ENCODE data around the gene SEMA3G.
A peak's percentile ranks its signal among the peaks of the same experiment; 100 is the strongest.

The SEMA3G gene

GRCh38 chr3:52444860-52445793 is at the start of gene SEMA3G:
Gene SEMA3G, minus strand, starts transcription at chr3:52445103. Its CDS starts 76 bp downstream, at chr3:52445027.
- DNase-seq (ENCODE audit: low read depth in 3 of 3) = peak in 2 of 3 experiments; percentile 39 to 49

DNA sequence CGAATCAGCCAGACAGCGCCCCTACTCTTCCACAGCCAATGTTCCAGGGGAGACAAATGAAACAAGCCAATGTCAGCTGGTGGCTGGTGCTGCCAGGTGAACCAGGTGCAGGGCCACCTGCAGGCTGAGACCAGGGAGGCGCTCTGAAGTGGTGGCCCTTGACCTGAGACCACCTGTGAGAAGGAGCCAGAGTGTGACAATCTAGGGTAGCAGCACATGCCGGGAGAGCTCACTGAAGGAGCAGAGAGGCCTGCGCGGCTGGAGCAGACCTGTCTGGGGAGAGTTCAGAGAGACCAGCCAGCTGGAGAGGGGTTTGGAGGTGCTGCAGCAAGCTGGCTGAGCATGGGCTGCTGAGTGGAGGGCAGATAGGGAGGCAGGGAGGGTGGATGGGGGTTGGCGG is 49.5 kb upstream of the SEMA3G start:
- no peak for DNase-seq (ENCODE audit: low read depth in 3 of 3)

- DNase-seq (ENCODE audit: low read depth in 3 of 3) = no peak
Observed at GRCh38 chr3:52493232-52494017, 48.5 kb upstream of the SEMA3G start.

DNA sequence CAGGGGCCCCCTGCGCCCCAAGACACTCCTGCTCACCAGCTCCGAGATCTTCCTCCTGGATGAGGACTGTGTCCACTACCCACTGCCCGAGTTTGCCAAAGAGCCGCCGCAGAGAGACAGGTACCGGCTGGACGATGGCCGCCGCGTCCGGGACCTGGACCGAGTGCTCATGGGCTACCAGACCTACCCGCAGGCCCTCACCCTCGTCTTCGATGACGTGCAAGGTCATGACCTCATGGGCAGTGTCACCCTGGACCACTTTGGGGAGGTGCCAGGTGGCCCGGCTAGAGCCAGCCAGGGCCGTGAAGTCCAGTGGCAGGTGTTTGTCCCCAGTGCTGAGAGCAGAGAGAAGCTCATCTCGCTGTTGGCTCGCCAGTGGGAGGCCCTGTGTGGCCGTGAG is 47.2 kb upstream of the SEMA3G start:
- DNase-seq (ENCODE audit: low read depth in 3 of 3) = no peak

DNA sequence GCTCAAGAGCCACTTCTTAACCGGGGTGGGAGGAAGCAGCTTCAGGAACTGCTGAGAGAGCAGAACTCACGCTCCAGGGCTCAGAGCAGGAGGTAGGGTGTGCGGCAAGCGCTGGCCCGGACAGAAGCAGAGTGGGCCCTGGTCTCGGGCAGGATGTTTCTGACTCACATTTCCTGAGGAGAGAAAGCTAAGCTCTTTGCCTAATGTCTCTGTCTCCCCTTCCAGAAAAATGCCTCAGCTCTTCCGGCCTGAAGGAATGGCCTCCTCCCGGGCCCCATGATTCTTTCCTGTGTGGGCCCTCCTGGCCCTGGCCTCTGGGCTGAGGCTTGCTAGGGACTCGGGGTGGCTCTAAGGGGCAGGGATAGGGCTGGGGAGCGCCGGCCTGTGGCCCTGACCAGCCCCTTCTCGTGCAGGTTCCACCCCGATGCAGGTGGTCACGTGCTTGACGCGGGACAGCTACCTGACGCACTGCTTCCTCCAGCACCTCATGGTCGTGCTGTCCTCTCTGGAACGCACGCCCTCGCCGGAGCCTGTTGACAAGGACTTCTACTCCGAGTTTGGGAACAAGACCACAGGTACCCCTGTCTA is 46.1 kb upstream of the SEMA3G start:
- DNase-seq (ENCODE audit: low read depth in 3 of 3) = no peak

GRCh38 chr3:52490035-52490938 is 45.4 kb upstream of the SEMA3G start:
- no peak for DNase-seq (ENCODE audit: low read depth in 3 of 3)

- DNase-seq (ENCODE audit: low read depth in 3 of 3) = no peak
Observed at GRCh38 chr3:52489453-52489852, 44.5 kb upstream of the SEMA3G start.

DNA sequence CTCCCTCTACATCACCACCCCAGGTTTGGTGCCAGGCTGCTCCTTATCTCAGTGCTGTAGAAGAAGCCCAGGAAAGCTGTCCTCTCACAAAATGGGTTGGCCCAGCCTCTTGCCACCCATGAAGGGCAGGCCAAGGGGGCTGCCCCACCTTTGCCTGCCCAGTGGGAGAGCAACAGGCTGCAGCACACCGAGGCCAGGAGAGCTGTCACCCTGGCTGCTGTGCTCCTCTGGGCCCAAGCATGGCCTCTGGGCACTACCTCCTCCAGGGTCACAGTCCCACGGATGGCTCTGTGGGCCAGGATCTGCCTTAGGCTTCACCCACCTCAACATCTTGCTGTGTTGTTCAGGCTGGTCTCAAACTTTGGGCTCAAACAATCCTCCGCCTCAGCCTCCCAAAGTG is 43.8 kb upstream of the SEMA3G start:
- no peak for DNase-seq (ENCODE audit: low read depth in 3 of 3)

DNA sequence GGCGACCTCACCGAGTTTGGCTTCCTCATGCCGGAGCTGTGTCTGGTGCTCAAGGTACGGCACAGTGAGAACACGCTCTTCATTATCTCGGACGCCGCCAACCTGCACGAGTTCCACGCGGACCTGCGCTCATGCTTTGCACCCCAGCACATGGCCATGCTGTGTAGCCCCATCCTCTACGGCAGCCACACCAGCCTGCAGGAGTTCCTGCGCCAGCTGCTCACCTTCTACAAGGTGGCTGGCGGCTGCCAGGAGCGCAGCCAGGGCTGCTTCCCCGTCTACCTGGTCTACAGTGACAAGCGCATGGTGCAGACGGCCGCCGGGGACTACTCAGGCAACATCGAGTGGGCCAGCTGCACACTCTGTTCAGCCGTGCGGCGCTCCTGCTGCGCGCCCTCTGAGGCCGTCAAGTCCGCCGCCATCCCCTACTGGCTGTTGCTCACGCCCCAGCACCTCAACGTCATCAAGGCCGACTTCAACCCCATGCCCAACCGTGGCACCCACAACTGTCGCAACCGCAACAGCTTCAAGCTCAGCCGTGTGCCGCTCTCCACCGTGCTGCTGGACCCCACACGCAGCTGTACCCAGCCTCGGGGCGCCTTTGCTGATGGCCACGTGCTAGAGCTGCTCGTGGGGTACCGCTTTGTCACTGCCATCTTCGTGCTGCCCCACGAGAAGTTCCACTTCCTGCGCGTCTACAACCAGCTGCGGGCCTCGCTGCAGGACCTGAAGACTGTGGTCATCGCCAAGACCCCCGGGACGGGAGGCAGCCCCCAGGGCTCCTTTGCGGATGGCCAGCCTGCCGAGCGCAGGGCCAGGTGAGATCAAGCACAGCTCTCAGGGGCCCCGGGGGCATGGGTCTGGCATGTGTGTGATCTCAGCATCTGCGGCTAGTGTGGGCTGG is 43.1 kb upstream of the SEMA3G start:
- DNase-seq (ENCODE audit: low read depth in 3 of 3) = no peak

DNA sequence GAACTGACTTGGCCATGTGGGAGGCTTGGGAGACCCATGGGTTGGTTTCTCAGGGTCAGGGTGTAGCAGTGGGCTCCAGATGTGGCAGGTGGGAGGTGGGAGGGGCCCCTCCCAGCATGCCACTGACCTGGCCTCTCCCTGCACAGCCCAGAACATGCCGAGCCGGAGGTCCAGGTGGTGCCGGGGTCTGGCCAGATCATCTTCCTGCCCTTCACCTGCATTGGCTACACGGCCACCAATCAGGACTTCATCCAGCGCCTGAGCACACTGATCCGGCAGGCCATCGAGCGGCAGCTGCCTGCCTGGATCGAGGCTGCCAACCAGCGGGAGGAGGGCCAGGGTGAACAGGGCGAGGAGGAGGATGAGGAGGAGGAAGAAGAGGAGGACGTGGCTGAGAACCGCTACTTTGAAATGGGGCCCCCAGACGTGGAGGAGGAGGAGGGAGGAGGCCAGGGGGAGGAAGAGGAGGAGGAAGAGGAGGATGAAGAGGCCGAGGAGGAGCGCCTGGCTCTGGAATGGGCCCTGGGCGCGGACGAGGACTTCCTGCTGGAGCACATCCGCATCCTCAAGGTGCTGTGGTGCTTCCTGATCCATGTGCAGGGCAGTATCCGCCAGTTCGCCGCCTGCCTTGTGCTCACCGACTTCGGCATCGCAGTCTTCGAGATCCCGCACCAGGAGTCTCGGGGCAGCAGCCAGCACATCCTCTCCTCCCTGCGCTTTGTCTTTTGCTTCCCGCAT is 42.3 kb upstream of the SEMA3G start:
- DNase-seq (ENCODE audit: low read depth in 3 of 3) = no peak

- DNase-seq (ENCODE audit: low read depth in 3 of 3) = no peak
Observed at GRCh38 chr3:52484680-52485461, 40.0 kb upstream of the SEMA3G start.

GRCh38 chr3:52483577-52484381 is 38.9 kb upstream of the SEMA3G start:
- no peak for DNase-seq (ENCODE audit: low read depth in 3 of 3)

DNA sequence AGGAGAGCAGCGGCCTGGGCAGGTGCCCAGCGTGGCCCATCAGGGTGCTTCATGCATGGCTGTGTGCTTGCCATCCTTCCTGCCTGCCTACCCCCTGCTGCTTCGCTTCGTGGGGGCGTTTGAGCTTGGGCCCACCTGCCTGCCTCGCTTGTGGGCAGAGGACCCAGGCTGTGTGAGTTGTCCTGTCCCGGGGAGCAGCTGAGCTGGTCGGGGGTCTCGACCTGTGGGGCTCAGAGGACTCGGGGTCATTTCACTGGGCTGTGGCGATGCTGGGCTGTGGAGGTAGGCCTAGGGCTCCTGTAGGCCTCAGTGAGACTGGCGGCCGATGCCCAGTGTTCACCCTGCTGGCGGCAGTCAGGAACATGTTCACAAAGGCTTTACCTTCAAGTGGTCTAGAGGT is 38.2 kb upstream of the SEMA3G start:
- DNase-seq (ENCODE audit: low read depth in 3 of 3) = no peak

- DNase-seq (ENCODE audit: low read depth in 3 of 3) = no peak
Observed at GRCh38 chr3:52481819-52482521, 37.1 kb upstream of the SEMA3G start.

DNA sequence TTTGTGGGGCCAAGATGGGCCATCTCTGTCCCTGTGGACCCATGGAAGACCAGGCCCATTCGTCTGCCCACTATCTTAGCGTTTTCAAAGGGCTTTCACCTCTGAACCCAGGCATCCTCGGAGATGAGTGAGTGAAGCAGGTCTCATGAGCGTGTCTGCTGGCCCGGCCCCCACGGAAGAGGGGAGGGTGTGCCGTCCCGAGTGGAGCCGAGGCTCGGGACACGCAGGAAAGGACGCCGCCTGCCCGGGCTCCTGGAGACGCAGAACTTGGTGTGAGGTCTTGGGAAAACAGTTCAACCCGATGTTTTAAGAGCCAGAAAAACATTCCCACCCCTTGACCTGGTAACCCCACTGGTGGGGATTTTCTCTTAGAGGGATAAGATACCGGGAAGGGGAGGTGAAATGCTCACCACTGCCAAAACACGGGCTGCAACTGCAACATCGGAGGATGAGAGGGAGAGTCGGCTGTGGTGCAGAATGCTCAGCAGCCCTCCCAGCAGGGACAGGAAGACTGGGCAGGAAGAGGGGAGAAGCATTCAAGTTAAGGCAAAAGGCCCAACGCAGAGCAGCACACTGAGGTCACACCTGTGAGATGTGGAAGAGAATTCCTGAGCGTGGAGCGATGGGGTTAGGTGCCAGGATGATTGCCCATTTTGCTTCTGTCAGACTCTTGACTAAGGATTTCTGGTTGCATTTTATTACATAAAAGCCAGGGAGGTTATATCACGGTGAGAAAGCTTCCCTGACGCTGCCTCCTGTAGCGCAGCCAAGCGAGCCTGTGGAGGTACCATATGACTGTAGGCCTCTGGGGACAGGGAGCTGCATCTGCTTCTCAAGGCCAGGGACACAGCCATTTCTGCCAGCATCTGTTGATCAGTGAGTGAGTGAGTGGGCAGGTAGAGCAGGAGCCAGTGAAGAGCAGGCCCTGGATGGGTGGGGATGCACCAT is 36.1 kb upstream of the SEMA3G start:
- no peak for DNase-seq (ENCODE audit: low read depth in 3 of 3)
